Endothelial cell of umbilical vein (primary cell): ENCODE data around the gene MRGPRD.

Experiments
- EZH2 ChIP-seq: IDR thresholded peaks from 2 replicates; pipeline ENCODE4 v1.6.1; 2012; ENCODE audit warnings: borderline replicate concordance, low read depth, mild to moderate bottlenecking, moderate library complexity, low read length, inconsistent platforms; ENCODE audit not compliant: severe bottlenecking
- POLR2A ChIP-seq: IDR thresholded peaks from 2 replicates; pipeline ENCODE4 v1.6.1; 2012; ENCODE audit warnings: low read depth, mild to moderate bottlenecking, control low read depth, low read length
- TF ChIP-seq, protein P1 (sequence below), 2 donors: IDR thresholded peaks; 1 replicate in 1 of 2; 2 replicates in 1 of 2; pipeline ENCODE4 v1.5.1; 2011; ENCODE audit warnings: low read length in 2 of 2, mild to moderate bottlenecking in 2 of 2, moderate library complexity in 2 of 2, control low read depth in 1 of 2, inconsistent platforms in 1 of 2, low read depth in 1 of 2; ENCODE audit not compliant: insufficient read depth in 1 of 2; ENCODE audit errors: extremely low read depth in 1 of 2
- TF ChIP-seq, protein P2 (sequence below): IDR thresholded peaks from 2 replicates; pipeline ENCODE4 v1.6.1; 2011; ENCODE audit not compliant: insufficient read depth, insufficient read length

DNA sequence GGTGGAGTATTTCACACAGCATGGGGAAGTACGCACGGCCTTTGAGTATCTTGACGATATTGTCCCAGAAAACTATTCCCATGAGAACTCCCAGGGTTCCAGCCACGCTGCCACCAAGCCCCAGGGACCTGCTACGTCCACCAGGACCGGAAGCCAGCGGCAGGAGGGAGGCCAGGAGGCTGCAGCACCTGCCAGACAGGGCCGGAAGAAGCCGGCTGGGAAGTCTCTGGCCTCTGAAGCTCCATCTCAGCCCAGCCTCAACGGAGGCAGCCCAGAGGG, 44.5 kb downstream of the MRGPRD start:
- TF ChIP-seq, protein P1, sequence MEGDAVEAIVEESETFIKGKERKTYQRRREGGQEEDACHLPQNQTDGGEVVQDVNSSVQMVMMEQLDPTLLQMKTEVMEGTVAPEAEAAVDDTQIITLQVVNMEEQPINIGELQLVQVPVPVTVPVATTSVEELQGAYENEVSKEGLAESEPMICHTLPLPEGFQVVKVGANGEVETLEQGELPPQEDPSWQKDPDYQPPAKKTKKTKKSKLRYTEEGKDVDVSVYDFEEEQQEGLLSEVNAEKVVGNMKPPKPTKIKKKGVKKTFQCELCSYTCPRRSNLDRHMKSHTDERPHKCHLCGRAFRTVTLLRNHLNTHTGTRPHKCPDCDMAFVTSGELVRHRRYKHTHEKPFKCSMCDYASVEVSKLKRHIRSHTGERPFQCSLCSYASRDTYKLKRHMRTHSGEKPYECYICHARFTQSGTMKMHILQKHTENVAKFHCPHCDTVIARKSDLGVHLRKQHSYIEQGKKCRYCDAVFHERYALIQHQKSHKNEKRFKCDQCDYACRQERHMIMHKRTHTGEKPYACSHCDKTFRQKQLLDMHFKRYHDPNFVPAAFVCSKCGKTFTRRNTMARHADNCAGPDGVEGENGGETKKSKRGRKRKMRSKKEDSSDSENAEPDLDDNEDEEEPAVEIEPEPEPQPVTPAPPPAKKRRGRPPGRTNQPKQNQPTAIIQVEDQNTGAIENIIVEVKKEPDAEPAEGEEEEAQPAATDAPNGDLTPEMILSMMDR (IDR thresholded peaks at IDR 0.05; ENCODE audit: extremely low read depth in 1 of 2, insufficient read depth in 1 of 2, low read depth in 1 of 2, low read length in 2 of 2) = no peak
- TF ChIP-seq EZH2 (no peak), POLR2A (no peak)
- TF ChIP-seq, protein P2, sequence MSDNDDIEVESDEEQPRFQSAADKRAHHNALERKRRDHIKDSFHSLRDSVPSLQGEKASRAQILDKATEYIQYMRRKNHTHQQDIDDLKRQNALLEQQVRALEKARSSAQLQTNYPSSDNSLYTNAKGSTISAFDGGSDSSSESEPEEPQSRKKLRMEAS = no peak
